Mesothelial cell of epicardium (in vitro differentiated cells): Measurements from ENCODE around the gene ITK. TPM values are rescaled to one million over a fixed set of nuclear protein-coding genes. Genes with fewer than 3 reads are reported as not detected.

Experiments used
- DNase-seq, 2 experiments: peaks; one replicate each; pipeline ENCODE4 v3.0.0; 2021; ENCODE audit warnings: low spot score in 2 of 2; ENCODE audit not compliant: unreplicated experiment in 2 of 2
- H3K27ac Mint-ChIP-seq: 2 replicates; pipeline ENCODE4 v1.8.0; 2021; ENCODE audit warnings: mixed read lengths
- H3K27me3 Mint-ChIP-seq: 2 replicates; pipeline ENCODE4 v1.8.0; 2021; ENCODE audit warnings: low read depth, mixed read lengths
- H3K36me3 Mint-ChIP-seq: 2 replicates; pipeline ENCODE4 v1.8.0; 2021; ENCODE audit warnings: mixed read lengths
- H3K4me1 Mint-ChIP-seq: 2 replicates; pipeline ENCODE4 v1.8.0; 2021; ENCODE audit warnings: mixed read lengths
- H3K4me3 Mint-ChIP-seq: 2 replicates; pipeline ENCODE4 v1.8.0; 2021; ENCODE audit warnings: mild to moderate bottlenecking, moderate library complexity, mixed read lengths
- H3K9me3 Mint-ChIP-seq: 2 replicates; pipeline ENCODE4 v1.8.0; 2021; ENCODE audit warnings: mixed read lengths
- CTCF ChIP-seq: fragments of 200-600 bp; sonication (generic); IDR thresholded peaks from one replicate; pipeline ENCODE4 v1.5.0; 2021; ENCODE audit warnings: antibody characterized with exemption; ENCODE audit not compliant: unreplicated experiment
- total RNA-seq: library from RNA; stranded (reverse); gene quantifications from 3 replicates; pipeline ENCODE4 v1.2.1, GENCODE V29; 2021

Gene ITK
- 0.09 TPM in 1 of 3 replicates, not detected in the others for total RNA-seq

- no peak for DNase-seq
- H3K27me3 Mint-ChIP-seq, result peaks cover 52% of the 10 kb centered on the region
- H3K4me1 Mint-ChIP-seq, result no peaks in the 10 kb centered on the region
- H3K9me3 Mint-ChIP-seq, result peaks cover 3% of the 10 kb centered on the region
- H3K27ac Mint-ChIP-seq, result no peak within 1 kb of the TSS
- TF ChIP-seq CTCF, result no peak
- H3K4me3 Mint-ChIP-seq, result no peak within 1 kb of the TSS
- no peaks in the 10 kb centered on the region for H3K36me3 Mint-ChIP-seq
These were observed at the start of gene ITK for GRCh38 chr5:157180374-157181264. TSS of gene ITK (plus strand) at chr5:157180840. CDS start at chr5:157180978, 138 bp downstream.

DNA sequence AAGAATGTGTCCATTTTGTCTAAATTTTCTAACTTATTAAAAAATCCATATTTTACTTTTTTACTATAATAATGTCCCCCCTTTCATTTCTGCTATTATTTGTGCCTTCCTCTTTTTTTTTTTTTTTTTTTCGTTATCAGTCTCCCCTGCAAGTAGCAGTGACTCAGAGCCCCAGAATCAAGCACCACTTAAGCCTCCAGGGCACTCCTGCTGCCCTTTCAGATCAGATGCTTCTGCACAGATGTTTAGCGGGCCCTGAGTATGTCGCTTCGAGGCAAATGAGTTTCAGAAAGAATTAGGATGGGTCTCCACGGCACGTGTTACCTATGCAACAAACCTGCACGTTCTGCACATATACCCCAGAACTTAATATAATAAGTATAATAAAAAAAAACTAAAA, 49.7 kb upstream of the ITK start:
- no peaks in the 10 kb centered on the region for H3K4me1 Mint-ChIP-seq
- no peak for TF ChIP-seq CTCF
- no peaks in the 10 kb centered on the region for H3K27me3 Mint-ChIP-seq
- H3K36me3 Mint-ChIP-seq, result no peaks in the 10 kb centered on the region
- DNase-seq, result no peak
- H3K9me3 Mint-ChIP-seq, result no peaks in the 10 kb centered on the region
- H3K27ac Mint-ChIP-seq, result no peak overlapping the region
- H3K4me3 Mint-ChIP-seq, result no peak overlapping the region

DNA sequence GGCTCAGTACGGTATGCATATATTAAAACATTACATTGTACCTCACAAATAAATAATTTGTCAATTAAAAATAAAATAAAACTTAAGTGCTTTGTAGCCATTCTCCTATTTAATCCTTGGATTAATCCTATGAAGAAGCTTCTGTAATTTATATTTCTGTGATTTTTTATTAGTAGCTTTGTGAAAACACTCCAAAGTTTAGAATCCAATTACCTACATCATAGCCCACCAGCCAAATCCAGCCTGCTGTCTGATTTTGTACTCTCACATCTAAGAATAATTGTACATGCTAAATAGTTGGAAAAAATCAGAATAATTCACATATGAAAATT, 48.4 kb upstream of the ITK start:
- Mint-ChIP-seq H3K4me1 (no peaks in the 10 kb centered on the region), H3K4me3 (no peak overlapping the region), H3K36me3 (peaks cover under 1% of the 10 kb centered on the region)

DNA sequence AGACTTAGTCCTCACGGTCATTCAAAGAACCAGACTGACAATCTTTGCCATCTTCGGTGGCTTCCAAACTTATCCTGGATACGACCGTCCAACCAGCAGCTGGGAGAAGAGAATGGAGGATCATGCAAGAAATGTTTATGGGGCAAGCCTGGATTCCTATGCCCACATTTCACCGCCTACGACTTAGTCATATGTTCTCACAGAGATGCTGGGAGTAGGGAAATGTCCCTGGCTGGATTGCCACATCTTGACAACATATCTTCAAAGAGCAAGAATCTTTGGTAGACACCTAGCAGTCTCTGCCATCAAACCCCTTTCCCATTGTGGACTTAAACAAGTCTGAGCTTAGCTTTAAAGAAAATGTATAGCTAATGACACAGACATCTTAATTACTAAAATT, 42.9 kb upstream of the ITK start:
- TF ChIP-seq CTCF, result no peak
- no peaks in the 10 kb centered on the region for H3K27me3 Mint-ChIP-seq
- no peak overlapping the region for H3K27ac Mint-ChIP-seq
- H3K4me3 Mint-ChIP-seq, result no peak overlapping the region
- DNase-seq, result no peak
- H3K9me3 Mint-ChIP-seq, result no peaks in the 10 kb centered on the region
- H3K4me1 Mint-ChIP-seq, result peaks cover 8% of the 10 kb centered on the region
- peaks cover 23% of the 10 kb centered on the region for H3K36me3 Mint-ChIP-seq

More for the DNA sequence above, 48.4 kb upstream of the ITK start:
- Mint-ChIP-seq H3K9me3 (no peaks in the 10 kb centered on the region), H3K27ac (no peak overlapping the region), H3K27me3 (no peaks in the 10 kb centered on the region)
- no peak for DNase-seq
- no peak for TF ChIP-seq CTCF

- peaks cover 19% of the 10 kb centered on the region for H3K36me3 Mint-ChIP-seq
- H3K9me3 Mint-ChIP-seq, result peaks cover 7% of the 10 kb centered on the region
- H3K4me1 Mint-ChIP-seq, result peaks cover 10% of the 10 kb centered on the region
- DNase-seq, result peak; percentile 80 to 84
- peaks cover 7% of the 10 kb centered on the region for H3K27me3 Mint-ChIP-seq
- TF ChIP-seq CTCF, result no peak
- H3K4me3 Mint-ChIP-seq, result peak within 1 kb of the TSS; percentile 91
- H3K27ac Mint-ChIP-seq, result peak within 1 kb of the TSS; percentile 92
These were observed 38.1 kb upstream of the ITK start, which contains the start of gene MED7 for GRCh38 chr5:157142317-157143126. TSS of gene MED7 (minus strand) at chr5:157142865. CDS start at chr5:157139431, 3,434 bp downstream.
